HepG2 (cell line): ENCODE results near the gene HAGHL. TPM values are rescaled to one million over a fixed set of nuclear protein-coding genes. Genes with fewer than 3 reads are reported as not detected.

ENCODE experiments used
- MIER3 ChIP-seq: IDR thresholded peaks from 2 replicates; pipeline ENCODE4 v1.6.1; 2016; ENCODE audit warnings: missing compliant biosample characterization, borderline replicate concordance
- ZKSCAN8 ChIP-seq: IDR thresholded peaks from 2 replicates; pipeline ENCODE4 v1.6.1; 2016; ENCODE audit warnings: borderline replicate concordance, missing genetic modification reagents, missing compliant biosample characterization
- ZMYM3 ChIP-seq: sonication (generic); formaldehyde crosslinking; IDR thresholded peaks from 2 replicates; pipeline ENCODE4 v1.5.1; 2020; ENCODE audit warnings: mild to moderate bottlenecking, missing genetic modification reagents
- polyA plus RNA-seq, 8 experiments: library from polyadenylated mRNA; depleted of rRNA in 3 of 8; stranded (reverse) in 7 of 8; unstranded in 1 of 8; fragments of >200 nt; fragmentation: Illumina TruSeq in 4 of 8; extraction: Trizol in 4 of 8; gene quantifications; 2 replicates each; pipeline versions ENCODE4 v1.2.1 to v1.2.3, GENCODE V29; 2011 to 2016; ENCODE audit warnings: low read depth in 4 of 8, missing spikeins in 1 of 8, mixed read lengths in 1 of 8; ENCODE audit not compliant: insufficient read depth in 1 of 8
- total RNA-seq, 5 experiments: library from RNA; depleted of rRNA; stranded (reverse); fragments of >200 nt; fragmentation: Illumina TruSeq; extraction: Trizol; gene quantifications; 2 replicates each; pipeline ENCODE4 v1.2.3, GENCODE V29; 2016; ENCODE audit warnings: low read depth in 1 of 5
- TF ChIP-seq, protein P1 (sequence below): sonication (generic); formaldehyde crosslinking; IDR thresholded peaks from 2 replicates; pipeline ENCODE4 v1.4.0; 2020; ENCODE audit warnings: missing genetic modification reagents
- TF ChIP-seq, protein P2 (sequence below): IDR thresholded peaks from 2 replicates; pipeline ENCODE4 v1.6.1; 2018; ENCODE audit warnings: missing genetic modification reagents
- TF ChIP-seq, protein P3 (sequence below): sonication (generic); formaldehyde crosslinking; IDR thresholded peaks from 2 replicates; pipeline ENCODE4 v1.4.0; 2020; ENCODE audit warnings: missing genetic modification reagents, borderline replicate concordance
- TF ChIP-seq, protein P4 (sequence below): sonication (generic); formaldehyde crosslinking; IDR thresholded peaks from 2 replicates; pipeline ENCODE4 v1.4.0; 2020; ENCODE audit warnings: missing genetic modification reagents
- TF ChIP-seq, protein P5 (sequence below): sonication (generic); formaldehyde crosslinking; IDR thresholded peaks from 2 replicates; pipeline ENCODE4; 2020; ENCODE audit warnings: missing genetic modification reagents, mild to moderate bottlenecking, borderline replicate concordance
- TF ChIP-seq, protein P6 (sequence below): sonication (generic); formaldehyde crosslinking; IDR thresholded peaks from 2 replicates; pipeline ENCODE4 v1.8.0; 2022; ENCODE audit warnings: low read depth, missing genetic modification reagents
- TF ChIP-seq, protein P7 (sequence below): IDR thresholded peaks from 2 replicates; pipeline ENCODE4 v1.6.1; 2016; ENCODE audit warnings: control low read depth
- TF ChIP-seq, protein P8 (sequence below): sonication (generic); formaldehyde crosslinking; IDR thresholded peaks from 2 replicates; pipeline ENCODE4 v1.8.0; 2022; ENCODE audit warnings: missing genetic modification reagents, mild to moderate bottlenecking, inconsistent platforms, borderline replicate concordance

Gene HAGHL
- total and polyA plus RNA-seq, 2 of the 13 experiments (the other 11 are each of a cell fraction or from before 2014, with no cell fraction given), result 3.4 to 8.4 TPM

DNA sequence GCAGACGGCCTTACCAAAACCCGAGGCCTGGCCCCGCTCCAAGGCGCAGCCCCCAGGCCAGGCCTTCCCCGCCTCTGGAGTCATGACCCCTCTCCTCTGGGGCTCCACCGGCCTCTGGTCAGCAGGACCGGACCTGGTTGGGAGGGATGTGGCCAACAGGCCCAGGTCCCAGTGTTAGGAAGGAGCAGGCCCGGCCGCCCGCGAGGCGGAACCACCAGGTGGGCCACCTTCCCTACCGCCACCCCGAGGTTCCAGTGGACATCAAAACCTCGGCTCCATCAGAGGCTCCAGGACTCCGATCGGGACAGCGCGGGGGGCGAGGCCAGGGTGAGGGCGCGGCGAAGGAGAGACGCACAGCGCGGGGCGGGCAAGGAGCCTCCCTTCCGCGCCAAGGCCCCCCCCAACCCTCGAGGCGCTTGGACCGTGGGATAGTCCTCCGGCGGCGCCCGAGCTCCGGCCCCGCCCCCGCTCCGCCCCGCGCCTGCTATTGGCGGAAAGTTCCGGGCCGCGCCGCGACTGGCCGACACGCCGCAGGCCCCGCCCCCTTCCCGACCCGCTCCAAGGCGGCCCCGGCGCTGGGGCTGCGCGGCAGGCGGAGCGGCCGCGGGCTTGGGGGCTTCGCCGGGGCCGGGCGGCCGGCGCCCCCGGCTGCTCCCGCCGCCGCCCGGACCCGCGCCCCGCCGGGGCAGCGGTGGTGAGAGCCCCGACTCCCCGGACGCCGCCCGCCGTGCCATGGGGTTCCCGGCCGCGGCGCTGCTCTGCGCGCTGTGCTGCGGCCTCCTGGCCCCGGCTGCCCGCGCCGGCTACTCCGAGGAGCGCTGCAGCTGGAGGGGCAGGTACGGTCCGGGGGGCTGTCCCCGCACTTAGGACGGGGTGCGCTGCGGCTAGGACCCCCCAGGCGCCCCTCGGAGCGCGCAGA is 12.1 kb upstream of the HAGHL start, which contains the start of gene METRN (continued):
- TF ChIP-seq, protein P1, sequence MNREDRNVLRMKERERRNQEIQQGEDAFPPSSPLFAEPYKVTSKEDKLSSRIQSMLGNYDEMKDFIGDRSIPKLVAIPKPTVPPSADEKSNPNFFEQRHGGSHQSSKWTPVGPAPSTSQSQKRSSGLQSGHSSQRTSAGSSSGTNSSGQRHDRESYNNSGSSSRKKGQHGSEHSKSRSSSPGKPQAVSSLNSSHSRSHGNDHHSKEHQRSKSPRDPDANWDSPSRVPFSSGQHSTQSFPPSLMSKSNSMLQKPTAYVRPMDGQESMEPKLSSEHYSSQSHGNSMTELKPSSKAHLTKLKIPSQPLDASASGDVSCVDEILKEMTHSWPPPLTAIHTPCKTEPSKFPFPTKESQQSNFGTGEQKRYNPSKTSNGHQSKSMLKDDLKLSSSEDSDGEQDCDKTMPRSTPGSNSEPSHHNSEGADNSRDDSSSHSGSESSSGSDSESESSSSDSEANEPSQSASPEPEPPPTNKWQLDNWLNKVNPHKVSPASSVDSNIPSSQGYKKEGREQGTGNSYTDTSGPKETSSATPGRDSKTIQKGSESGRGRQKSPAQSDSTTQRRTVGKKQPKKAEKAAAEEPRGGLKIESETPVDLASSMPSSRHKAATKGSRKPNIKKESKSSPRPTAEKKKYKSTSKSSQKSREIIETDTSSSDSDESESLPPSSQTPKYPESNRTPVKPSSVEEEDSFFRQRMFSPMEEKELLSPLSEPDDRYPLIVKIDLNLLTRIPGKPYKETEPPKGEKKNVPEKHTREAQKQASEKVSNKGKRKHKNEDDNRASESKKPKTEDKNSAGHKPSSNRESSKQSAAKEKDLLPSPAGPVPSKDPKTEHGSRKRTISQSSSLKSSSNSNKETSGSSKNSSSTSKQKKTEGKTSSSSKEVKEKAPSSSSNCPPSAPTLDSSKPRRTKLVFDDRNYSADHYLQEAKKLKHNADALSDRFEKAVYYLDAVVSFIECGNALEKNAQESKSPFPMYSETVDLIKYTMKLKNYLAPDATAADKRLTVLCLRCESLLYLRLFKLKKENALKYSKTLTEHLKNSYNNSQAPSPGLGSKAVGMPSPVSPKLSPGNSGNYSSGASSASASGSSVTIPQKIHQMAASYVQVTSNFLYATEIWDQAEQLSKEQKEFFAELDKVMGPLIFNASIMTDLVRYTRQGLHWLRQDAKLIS (CRISPR knock-in tag), result no peak
- TF ChIP-seq, protein P2, sequence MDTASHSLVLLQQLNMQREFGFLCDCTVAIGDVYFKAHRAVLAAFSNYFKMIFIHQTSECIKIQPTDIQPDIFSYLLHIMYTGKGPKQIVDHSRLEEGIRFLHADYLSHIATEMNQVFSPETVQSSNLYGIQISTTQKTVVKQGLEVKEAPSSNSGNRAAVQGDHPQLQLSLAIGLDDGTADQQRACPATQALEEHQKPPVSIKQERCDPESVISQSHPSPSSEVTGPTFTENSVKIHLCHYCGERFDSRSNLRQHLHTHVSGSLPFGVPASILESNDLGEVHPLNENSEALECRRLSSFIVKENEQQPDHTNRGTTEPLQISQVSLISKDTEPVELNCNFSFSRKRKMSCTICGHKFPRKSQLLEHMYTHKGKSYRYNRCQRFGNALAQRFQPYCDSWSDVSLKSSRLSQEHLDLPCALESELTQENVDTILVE (CRISPR knock-in tag), result no peak
- TF ChIP-seq, protein P3, sequence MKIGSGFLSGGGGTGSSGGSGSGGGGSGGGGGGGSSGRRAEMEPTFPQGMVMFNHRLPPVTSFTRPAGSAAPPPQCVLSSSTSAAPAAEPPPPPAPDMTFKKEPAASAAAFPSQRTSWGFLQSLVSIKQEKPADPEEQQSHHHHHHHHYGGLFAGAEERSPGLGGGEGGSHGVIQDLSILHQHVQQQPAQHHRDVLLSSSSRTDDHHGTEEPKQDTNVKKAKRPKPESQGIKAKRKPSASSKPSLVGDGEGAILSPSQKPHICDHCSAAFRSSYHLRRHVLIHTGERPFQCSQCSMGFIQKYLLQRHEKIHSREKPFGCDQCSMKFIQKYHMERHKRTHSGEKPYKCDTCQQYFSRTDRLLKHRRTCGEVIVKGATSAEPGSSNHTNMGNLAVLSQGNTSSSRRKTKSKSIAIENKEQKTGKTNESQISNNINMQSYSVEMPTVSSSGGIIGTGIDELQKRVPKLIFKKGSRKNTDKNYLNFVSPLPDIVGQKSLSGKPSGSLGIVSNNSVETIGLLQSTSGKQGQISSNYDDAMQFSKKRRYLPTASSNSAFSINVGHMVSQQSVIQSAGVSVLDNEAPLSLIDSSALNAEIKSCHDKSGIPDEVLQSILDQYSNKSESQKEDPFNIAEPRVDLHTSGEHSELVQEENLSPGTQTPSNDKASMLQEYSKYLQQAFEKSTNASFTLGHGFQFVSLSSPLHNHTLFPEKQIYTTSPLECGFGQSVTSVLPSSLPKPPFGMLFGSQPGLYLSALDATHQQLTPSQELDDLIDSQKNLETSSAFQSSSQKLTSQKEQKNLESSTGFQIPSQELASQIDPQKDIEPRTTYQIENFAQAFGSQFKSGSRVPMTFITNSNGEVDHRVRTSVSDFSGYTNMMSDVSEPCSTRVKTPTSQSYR (CRISPR knock-in tag), result no peak
- TF ChIP-seq, protein P4, sequence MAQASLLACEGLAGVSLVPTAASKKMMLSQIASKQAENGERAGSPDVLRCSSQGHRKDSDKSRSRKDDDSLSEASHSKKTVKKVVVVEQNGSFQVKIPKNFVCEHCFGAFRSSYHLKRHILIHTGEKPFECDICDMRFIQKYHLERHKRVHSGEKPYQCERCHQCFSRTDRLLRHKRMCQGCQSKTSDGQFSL, result peak; percentile 98
- TF ChIP-seq, protein P5, sequence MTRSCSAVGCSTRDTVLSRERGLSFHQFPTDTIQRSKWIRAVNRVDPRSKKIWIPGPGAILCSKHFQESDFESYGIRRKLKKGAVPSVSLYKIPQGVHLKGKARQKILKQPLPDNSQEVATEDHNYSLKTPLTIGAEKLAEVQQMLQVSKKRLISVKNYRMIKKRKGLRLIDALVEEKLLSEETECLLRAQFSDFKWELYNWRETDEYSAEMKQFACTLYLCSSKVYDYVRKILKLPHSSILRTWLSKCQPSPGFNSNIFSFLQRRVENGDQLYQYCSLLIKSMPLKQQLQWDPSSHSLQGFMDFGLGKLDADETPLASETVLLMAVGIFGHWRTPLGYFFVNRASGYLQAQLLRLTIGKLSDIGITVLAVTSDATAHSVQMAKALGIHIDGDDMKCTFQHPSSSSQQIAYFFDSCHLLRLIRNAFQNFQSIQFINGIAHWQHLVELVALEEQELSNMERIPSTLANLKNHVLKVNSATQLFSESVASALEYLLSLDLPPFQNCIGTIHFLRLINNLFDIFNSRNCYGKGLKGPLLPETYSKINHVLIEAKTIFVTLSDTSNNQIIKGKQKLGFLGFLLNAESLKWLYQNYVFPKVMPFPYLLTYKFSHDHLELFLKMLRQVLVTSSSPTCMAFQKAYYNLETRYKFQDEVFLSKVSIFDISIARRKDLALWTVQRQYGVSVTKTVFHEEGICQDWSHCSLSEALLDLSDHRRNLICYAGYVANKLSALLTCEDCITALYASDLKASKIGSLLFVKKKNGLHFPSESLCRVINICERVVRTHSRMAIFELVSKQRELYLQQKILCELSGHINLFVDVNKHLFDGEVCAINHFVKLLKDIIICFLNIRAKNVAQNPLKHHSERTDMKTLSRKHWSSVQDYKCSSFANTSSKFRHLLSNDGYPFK, result 0 out of 2 replicates have a peak, but pooled peaks have one; percentile 31
- TF ChIP-seq ZMYM3 (CRISPR knock-in tag) (no peak), ZKSCAN8 (no peak), MIER3 (CRISPR knock-in tag) (no peak)
- TF ChIP-seq, protein P6, sequence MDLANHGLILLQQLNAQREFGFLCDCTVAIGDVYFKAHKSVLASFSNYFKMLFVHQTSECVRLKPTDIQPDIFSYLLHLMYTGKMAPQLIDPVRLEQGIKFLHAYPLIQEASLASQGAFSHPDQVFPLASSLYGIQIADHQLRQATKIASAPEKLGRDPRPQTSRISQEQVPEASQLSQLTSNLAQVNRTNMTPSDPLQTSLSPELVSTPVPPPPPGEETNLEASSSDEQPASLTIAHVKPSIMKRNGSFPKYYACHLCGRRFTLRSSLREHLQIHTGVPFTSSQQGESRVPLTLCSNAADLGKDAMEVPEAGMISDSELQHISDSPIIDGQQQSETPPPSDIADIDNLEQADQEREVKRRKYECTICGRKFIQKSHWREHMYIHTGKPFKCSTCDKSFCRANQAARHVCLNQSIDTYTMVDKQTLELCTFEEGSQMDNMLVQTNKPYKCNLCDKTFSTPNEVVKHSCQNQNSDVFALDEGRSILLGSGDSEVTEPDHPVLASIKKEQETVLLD, result no peak
- TF ChIP-seq, protein P7, sequence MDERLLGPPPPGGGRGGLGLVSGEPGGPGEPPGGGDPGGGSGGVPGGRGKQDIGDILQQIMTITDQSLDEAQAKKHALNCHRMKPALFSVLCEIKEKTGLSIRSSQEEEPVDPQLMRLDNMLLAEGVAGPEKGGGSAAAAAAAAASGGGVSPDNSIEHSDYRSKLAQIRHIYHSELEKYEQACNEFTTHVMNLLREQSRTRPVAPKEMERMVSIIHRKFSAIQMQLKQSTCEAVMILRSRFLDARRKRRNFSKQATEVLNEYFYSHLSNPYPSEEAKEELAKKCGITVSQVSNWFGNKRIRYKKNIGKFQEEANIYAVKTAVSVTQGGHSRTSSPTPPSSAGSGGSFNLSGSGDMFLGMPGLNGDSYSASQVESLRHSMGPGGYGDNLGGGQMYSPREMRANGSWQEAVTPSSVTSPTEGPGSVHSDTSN (CRISPR knock-in tag), result no peak
- TF ChIP-seq, protein P8, sequence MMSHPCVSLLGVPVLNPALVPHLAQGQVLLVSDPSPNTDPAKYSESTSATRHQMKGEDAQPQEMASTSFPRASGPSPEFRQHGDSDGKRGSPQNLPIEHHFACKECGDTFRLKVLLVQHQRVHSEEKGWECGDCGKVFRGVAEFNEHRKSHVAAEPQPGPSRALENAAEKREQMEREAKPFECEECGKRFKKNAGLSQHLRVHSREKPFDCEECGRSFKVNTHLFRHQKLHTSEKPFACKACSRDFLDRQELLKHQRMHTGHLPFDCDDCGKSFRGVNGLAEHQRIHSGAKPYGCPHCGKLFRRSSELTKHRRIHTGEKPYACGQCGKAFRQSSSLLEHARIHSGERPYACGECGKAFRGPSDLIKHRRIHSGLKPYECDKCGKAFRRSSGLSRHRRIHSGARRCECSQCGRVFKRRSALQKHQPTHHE, result no peak
